HepG2 (cell line): ENCODE results near the gene CPSF4. TPM values are rescaled to one million over a fixed set of nuclear protein-coding genes. Genes with fewer than 3 reads are reported as not detected.
A peak's percentile ranks its signal among the peaks of the same experiment; 100 is the strongest.

ENCODE experiments used
- ADNP ChIP-seq: sonication (generic); formaldehyde crosslinking; IDR thresholded peaks from 2 replicates; pipeline ENCODE4 v1.4.0; 2020; ENCODE audit warnings: missing genetic modification reagents
- AHR ChIP-seq: IDR thresholded peaks from 2 replicates; pipeline ENCODE4 v1.6.1; 2018; ENCODE audit warnings: missing genetic modification reagents, missing compliant biosample characterization
- BCL6 ChIP-seq: IDR thresholded peaks from 2 replicates; pipeline ENCODE4 v1.6.1; 2016; ENCODE audit warnings: missing genetic modification reagents, missing compliant biosample characterization
- CHD4 ChIP-seq: fragments of 200-600 bp; sonication (generic); IDR thresholded peaks from 2 replicates; pipeline ENCODE4 v1.7.0; 2017; ENCODE audit warnings: mild to moderate bottlenecking, low read length, borderline replicate concordance
- ELK4 ChIP-seq: sonication (generic); formaldehyde crosslinking; IDR thresholded peaks from 2 replicates; pipeline ENCODE4 v1.9.0; 2021; ENCODE audit warnings: missing genetic modification reagents, borderline replicate concordance
- EZH2 ChIP-seq: conservative IDR thresholded peaks from 2 replicates; pipeline ENCODE4 v1.6.1; 2012; ENCODE audit warnings: mild to moderate bottlenecking, low read depth, low read length, moderate library complexity
- FIP1L1 ChIP-seq: fragments of 200-400 bp; formaldehyde crosslinking; IDR thresholded peaks from 2 replicates; pipeline ENCODE4 v1.6.1; 2018; ENCODE audit warnings: low read depth, mild to moderate bottlenecking, low read length, moderate library complexity, borderline replicate concordance; ENCODE audit not compliant: insufficient read depth
- FOSL1 ChIP-seq: sonication (generic); formaldehyde crosslinking; IDR thresholded peaks from 2 replicates; pipeline ENCODE4 v1.9.0; 2021; ENCODE audit warnings: missing genetic modification reagents, borderline replicate concordance
- GPN1 ChIP-seq: sonication (generic); formaldehyde crosslinking; IDR thresholded peaks from 2 replicates; pipeline ENCODE4 v1.5.1; 2020; ENCODE audit warnings: missing genetic modification reagents, borderline replicate concordance
- HOMEZ ChIP-seq: IDR thresholded peaks from 2 replicates; pipeline ENCODE4 v1.6.1; 2016; ENCODE audit warnings: low read depth
- JDP2 ChIP-seq: sonication (generic); formaldehyde crosslinking; IDR thresholded peaks from 2 replicates; pipeline ENCODE4 v1.8.1; 2022; ENCODE audit warnings: missing genetic modification reagents, borderline replicate concordance
- MXD4 ChIP-seq: IDR thresholded peaks from 2 replicates; pipeline ENCODE4 v1.6.1; 2016; ENCODE audit warnings: mild to moderate bottlenecking, missing biosample characterization, missing genetic modification reagents
- MYC ChIP-seq: sonication (generic); formaldehyde crosslinking; IDR thresholded peaks from 2 replicates; pipeline ENCODE4 v1.9.0; 2021; ENCODE audit warnings: missing genetic modification reagents, borderline replicate concordance
- NR3C1 ChIP-seq: sonication (generic); formaldehyde crosslinking; IDR thresholded peaks from 2 replicates; pipeline ENCODE4 v1.4.0; 2020; ENCODE audit warnings: missing genetic modification reagents
- POLR2A ChIP-seq, 2 experiments: IDR thresholded peaks; 2 replicates each; pipeline ENCODE4 v1.6.1; 2011; ENCODE audit warnings: low read depth in 2 of 2, low read length in 2 of 2, mild to moderate bottlenecking in 1 of 2, moderate library complexity in 1 of 2; ENCODE audit not compliant: insufficient read depth in 1 of 2
- ZBTB3 ChIP-seq: sonication (generic); formaldehyde crosslinking; IDR thresholded peaks from 2 replicates; pipeline ENCODE4 v1.4.0; 2020; ENCODE audit warnings: low read depth, mild to moderate bottlenecking, moderate library complexity, missing genetic modification reagents, borderline replicate concordance
- ZNF577 ChIP-seq: sonication (generic); formaldehyde crosslinking; IDR thresholded peaks from 2 replicates; pipeline ENCODE4 v1.4.0; 2020; ENCODE audit warnings: mild to moderate bottlenecking, low read depth, missing genetic modification reagents, borderline replicate concordance
- ZNF619 ChIP-seq: sonication (generic); formaldehyde crosslinking; IDR thresholded peaks from 2 replicates; pipeline ENCODE4 v1.4.0; 2020; ENCODE audit warnings: mild to moderate bottlenecking, missing genetic modification reagents
- polyA plus RNA-seq, 8 experiments: library from polyadenylated mRNA; depleted of rRNA in 3 of 8; stranded (reverse) in 7 of 8; unstranded in 1 of 8; fragments of >200 nt; fragmentation: Illumina TruSeq in 4 of 8; extraction: Trizol in 4 of 8; gene quantifications; 2 replicates each; pipeline versions ENCODE4 v1.2.1 to v1.2.3, GENCODE V29; 2011 to 2016; ENCODE audit warnings: low read depth in 4 of 8, missing spikeins in 1 of 8, mixed read lengths in 1 of 8; ENCODE audit not compliant: insufficient read depth in 1 of 8
- total RNA-seq, 5 experiments: library from RNA; depleted of rRNA; stranded (reverse); fragments of >200 nt; fragmentation: Illumina TruSeq; extraction: Trizol; gene quantifications; 2 replicates each; pipeline ENCODE4 v1.2.3, GENCODE V29; 2016; ENCODE audit warnings: low read depth in 1 of 5
- TF ChIP-seq, protein P1 (sequence below): sonication (generic); formaldehyde crosslinking; conservative IDR thresholded peaks from 2 replicates; pipeline ENCODE4 v1.4.0; 2020; ENCODE audit warnings: mild to moderate bottlenecking, missing genetic modification reagents, moderate library complexity
- TF ChIP-seq, protein P2 (sequence below): sonication (generic); formaldehyde crosslinking; conservative IDR thresholded peaks from 2 replicates; pipeline ENCODE4 v1.8.1; 2023; ENCODE audit warnings: missing genetic modification reagents
- TF ChIP-seq, protein P3 (sequence below): sonication (generic); formaldehyde crosslinking; IDR thresholded peaks from 2 replicates; pipeline ENCODE4 v1.5.1; 2020; ENCODE audit warnings: mild to moderate bottlenecking, missing genetic modification reagents, borderline replicate concordance

Gene CPSF4
- total and polyA plus RNA-seq, 2 of the 13 experiments (the other 11 are each of a cell fraction or from before 2014, with no cell fraction given): 34.1 to 49.6 TPM

DNA sequence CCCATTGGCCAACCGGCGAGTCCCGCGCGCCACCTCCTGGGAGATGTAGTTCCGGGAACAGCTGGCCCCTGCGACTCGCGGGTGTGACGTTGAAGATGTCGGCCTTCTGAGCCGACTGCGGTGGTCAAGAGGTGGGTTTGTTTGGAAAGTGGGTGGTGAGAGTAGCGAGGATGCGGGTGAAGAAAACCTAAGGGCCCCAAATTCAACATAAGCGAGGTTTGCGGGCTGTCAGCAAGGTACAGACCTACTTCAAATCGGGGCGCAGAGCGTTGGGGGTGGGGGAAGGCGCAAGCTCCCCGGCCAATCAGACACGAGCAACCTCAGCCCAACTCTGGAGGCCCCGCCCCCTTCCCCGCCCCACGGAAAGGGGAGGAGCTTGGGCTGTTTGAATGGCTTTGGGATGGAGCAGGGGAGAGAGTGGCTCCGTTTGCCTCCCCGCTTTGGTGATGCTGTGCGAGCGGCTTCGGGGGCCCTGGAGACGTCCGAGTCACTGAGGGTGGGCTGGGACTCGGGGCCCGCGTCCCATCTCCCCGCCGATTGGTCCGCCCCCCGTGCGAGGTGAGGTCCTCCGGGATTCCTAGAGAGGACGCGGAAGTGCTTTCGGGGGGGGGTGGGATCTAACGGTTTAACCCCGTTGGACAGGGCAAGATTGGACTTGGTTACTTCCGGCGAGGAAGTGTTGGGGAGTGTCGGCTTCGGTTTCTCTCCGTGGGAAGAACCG lies 66.0 kb downstream of the CPSF4 start, which contains the start of gene ZKSCAN5 (continued):
- no peak for TF ChIP-seq FOSL1 (CRISPR knock-in tag)
- peak; percentile 41; the same call in 1 of the 2 replicates for TF ChIP-seq MYC (CRISPR knock-in tag)
- TF ChIP-seq HOMEZ (CRISPR knock-in tag): no peak
- no peak for TF ChIP-seq CHD4
- no peak for TF ChIP-seq AHR
- TF ChIP-seq, protein P1, sequence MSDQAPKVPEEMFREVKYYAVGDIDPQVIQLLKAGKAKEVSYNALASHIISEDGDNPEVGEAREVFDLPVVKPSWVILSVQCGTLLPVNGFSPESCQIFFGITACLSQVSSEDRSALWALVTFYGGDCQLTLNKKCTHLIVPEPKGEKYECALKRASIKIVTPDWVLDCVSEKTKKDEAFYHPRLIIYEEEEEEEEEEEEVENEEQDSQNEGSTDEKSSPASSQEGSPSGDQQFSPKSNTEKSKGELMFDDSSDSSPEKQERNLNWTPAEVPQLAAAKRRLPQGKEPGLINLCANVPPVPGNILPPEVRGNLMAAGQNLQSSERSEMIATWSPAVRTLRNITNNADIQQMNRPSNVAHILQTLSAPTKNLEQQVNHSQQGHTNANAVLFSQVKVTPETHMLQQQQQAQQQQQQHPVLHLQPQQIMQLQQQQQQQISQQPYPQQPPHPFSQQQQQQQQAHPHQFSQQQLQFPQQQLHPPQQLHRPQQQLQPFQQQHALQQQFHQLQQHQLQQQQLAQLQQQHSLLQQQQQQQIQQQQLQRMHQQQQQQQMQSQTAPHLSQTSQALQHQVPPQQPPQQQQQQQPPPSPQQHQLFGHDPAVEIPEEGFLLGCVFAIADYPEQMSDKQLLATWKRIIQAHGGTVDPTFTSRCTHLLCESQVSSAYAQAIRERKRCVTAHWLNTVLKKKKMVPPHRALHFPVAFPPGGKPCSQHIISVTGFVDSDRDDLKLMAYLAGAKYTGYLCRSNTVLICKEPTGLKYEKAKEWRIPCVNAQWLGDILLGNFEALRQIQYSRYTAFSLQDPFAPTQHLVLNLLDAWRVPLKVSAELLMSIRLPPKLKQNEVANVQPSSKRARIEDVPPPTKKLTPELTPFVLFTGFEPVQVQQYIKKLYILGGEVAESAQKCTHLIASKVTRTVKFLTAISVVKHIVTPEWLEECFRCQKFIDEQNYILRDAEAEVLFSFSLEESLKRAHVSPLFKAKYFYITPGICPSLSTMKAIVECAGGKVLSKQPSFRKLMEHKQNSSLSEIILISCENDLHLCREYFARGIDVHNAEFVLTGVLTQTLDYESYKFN (CRISPR knock-in tag): peak; percentile 41
- TF ChIP-seq ZBTB3: no peak
- no peak for TF ChIP-seq EZH2
- no peak for TF ChIP-seq ZNF577 (CRISPR knock-in tag)
- TF ChIP-seq GPN1 (CRISPR knock-in tag): no peak
- TF ChIP-seq, protein P2, sequence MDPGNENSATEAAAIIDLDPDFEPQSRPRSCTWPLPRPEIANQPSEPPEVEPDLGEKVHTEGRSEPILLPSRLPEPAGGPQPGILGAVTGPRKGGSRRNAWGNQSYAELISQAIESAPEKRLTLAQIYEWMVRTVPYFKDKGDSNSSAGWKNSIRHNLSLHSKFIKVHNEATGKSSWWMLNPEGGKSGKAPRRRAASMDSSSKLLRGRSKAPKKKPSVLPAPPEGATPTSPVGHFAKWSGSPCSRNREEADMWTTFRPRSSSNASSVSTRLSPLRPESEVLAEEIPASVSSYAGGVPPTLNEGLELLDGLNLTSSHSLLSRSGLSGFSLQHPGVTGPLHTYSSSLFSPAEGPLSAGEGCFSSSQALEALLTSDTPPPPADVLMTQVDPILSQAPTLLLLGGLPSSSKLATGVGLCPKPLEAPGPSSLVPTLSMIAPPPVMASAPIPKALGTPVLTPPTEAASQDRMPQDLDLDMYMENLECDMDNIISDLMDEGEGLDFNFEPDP (CRISPR knock-in tag): no peak
- TF ChIP-seq, protein P3, sequence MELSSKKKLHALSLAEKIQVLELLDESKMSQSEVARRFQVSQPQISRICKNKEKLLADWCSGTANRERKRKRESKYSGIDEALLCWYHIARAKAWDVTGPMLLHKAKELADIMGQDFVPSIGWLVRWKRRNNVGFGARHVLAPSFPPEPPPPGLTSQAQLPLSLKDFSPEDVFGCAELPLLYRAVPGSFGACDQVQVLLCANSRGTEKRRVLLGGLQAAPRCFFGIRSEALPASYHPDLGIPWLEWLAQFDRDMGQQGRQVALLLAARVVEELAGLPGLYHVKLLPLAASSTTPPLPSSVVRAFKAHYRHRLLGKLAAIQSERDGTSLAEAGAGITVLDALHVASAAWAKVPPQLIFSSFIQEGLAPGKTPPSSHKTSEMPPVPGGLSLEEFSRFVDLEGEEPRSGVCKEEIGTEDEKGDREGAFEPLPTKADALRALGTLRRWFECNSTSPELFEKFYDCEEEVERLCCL (CRISPR knock-in tag): 0 out of 2 replicates have a peak, but pooled peaks have one; percentile 34
- TF ChIP-seq ADNP (CRISPR knock-in tag): no peak
- TF ChIP-seq ELK4 (CRISPR knock-in tag): no peak
- TF ChIP-seq ZNF619: no peak
- no peak for TF ChIP-seq FIP1L1
- TF ChIP-seq NR3C1 (CRISPR knock-in tag): no peak
- no peak for TF ChIP-seq JDP2 (CRISPR knock-in tag)
- TF ChIP-seq MXD4 (CRISPR knock-in tag): peak; percentile 48
- peak; percentile 85 to 91 for TF ChIP-seq POLR2A (IDR thresholded peaks at IDR 0.05; ENCODE audit: insufficient read depth in 1 of 2, low read depth in 2 of 2, low read length in 2 of 2)
- TF ChIP-seq BCL6: peak; percentile 57; the same call in 1 of the 2 replicates
